ENCODE results near the gene ASB2.

Gene ASB2

DNA sequence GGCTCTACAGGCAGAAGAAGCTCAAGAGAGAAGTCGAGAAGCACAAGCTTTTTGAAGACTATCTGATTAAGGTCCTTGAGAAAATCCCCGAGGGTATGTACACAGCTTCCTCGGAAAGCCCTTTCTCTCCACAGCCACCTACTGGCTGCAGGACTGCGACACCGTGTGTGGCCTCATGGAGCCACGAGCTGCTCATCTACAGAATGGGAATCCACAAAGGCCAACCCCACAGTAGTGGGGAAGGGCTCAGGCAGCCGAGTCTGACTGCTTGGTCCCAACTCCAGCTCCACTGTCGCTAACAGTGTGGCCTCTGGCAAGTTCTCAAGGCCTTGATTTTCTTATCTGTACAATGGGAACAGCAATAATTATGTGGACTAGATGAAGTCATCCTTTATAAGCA lies 23.2 kb upstream of the ASB2 start:
- no peak for DNase-seq

- DNase-seq: no peak
These were observed 22.6 kb upstream of the ASB2 start for GRCh38 chr14:93998871-93999403.

DNA sequence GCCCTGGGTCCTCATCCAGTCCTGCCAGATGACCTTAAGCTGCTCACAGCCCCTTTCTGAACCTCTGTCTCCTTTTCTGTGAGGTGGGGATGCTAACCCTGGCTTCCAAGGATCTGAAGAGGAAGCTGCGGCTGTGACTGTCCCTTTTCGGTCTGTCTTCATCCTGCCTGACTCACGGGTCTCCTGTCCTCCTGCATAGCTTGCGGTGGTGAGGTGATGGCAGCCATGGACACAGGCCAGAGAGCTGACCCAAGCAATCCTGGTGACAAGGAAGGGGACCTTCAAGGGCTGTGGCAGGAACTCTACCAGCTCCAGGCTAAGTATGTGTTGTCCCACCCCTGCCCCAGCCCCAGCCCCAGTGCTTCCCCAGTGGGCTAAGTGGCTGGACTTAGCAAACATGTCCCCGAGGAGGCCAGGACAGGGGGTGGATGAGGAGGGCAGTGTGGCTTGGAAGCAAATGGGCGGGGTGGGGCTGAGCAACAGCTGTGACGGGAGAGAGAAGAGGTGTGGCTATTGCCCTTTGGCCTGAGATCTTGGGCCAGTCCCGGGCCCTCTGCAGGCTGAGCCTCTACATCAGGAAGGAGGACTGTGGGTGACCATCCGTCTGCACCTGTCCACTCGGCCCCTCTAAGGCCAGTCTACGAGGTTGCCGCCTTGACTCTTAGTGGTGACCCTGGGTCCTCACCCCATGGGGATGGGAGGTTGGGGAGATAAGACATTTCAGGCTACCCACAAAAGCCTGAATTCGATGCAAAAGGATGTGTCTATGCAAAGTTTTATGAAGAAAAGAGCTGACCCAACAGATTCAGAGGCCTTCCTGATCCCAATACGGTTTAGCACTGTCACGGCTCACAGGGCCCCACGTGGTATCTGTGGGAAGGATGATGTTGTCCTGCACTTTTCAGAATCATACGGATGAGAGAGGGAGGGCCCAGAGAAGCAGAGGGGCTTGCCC lies 21.8 kb upstream of the ASB2 start:
- DNase-seq: no peak

- no peak for DNase-seq
These were observed 20.7 kb upstream of the ASB2 start, which contains the start of gene CCDC197 for GRCh38 chr14:93997082-93997481. CCDC197 (plus strand) TSS chr14:93997301; CDS start chr14:93998132, 831 bp downstream.

GRCh38 chr14:93996130-93996695 lies 19.8 kb upstream of the ASB2 start:
- DNase-seq: no peak

GRCh38 chr14:93994919-93995682 lies 18.7 kb upstream of the ASB2 start:
- DNase-seq: peak; percentile 54 to 56

- DNase-seq: no peak
These were observed 17.0 kb upstream of the ASB2 start for GRCh38 chr14:93993382-93993781.

- DNase-seq: no peak
These were observed 15.3 kb upstream of the ASB2 start for GRCh38 chr14:93991649-93992048.

DNA sequence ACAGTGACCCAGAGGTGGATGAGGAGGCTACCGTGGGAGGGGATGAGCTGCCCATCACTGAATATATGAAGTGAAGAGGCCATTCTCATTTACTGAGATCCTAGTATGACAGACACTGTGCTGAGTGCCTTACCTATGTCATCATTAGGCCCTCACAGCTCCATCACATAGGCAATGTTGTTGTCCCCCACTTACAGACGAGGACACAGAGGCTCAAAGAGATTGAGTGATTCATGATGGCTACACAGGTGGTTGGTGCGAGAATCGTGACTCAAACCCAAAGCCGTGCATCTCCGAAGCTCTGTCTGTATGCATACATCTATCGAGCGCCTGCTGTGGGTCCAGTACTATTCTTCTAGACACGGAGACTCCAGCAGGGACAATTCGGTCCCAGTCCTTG lies 14.8 kb upstream of the ASB2 start:
- no peak for DNase-seq

DNA sequence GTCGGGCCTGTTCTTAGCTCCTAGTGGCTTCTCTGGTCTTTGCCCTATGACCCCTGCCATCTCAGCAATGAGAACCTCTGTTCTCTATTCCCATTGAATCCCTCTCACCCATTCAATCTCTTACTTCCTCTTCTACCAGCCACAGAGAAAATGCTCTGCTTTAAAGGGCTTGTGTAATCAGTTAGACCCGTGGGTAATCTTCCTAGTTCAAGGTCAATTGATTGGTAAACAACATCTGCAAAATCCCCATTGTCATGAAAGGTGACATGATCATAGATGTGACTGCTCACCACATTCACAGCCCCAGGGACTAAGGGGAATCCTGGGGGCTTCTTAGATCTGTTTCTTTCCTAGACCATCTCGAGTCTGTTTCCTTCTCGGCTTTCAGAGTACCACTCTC lies 13.6 kb upstream of the ASB2 start:
- no peak for DNase-seq

DNA sequence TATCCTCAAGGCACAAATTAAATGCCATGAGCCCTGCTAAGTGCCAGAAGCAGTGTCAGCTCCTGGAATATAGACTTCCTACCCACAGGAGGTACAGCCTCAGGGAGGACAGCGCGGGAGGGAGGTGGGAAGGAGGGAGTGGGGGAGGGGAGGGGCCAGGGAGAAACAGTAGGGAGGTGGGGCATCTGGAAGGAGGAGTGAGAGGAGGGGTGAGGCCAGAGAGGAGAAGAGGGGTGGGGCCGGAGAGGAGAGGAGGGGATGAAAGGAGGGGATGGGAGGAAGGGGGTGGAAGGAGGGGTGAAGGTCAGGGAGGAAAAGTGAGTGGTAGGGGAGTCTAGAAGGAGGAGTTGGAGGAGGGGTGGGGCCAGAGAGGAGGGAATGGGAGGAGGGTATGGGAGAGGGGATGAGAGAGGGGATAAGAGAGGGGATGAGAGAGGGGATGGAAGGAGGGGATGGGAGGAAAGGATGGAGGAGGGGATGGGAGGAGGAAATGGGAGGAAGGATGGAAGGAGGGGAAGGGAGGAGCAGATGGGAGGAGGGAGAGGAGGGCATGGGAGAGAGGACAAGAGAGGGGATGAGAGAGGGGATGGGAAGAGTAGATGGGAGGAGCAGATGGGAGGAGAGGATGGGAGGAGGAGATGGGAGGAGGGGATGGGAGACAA lies 11.6 kb upstream of the ASB2 start:
- no peak for DNase-seq

DNA sequence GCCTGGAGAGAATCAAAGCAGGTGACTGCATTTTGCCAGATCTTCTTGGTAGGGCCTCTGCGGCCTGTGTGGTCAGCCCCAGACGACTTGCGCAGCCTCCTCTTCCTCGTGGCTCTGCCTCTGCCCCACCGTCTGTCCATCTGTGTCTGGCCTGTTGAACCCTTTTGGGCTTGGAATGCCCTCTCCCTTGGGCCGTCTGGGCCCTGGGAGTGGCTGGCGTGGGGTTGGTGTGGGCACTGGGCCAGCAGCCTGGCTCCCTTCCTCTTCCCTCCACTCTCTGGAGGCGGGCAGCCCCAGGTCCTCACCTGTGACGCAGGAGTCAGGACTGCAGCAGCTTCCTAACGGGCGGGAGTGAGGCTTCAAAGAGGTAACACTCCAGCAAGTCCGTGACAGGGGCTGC lies 11.0 kb upstream of the ASB2 start:
- no peak for DNase-seq

DNA sequence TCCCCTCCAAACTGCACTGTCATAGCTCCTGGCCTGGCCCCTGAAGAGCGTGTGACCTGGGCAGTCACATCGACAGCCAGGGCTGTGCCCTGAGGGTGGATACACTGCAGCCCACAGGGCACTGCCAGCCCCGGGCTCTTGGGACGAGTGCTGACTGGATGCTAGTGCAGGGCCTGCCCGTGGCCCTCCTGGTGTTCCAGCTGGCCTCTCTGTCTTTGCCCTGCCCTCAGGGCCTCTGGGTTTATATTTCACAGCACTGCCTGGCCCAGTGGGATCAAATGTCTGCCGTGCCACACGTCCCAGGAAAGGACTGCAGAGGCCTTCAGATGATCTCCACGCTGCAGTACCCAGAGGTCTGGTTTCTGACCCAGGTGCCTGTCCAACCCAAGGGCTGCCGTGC lies 10.6 kb upstream of the ASB2 start:
- no peak for DNase-seq

- DNase-seq: peak in 1 of 2 experiments; percentile 31
These were observed 8.6 kb upstream of the ASB2 start for GRCh38 chr14:93984987-93985410.

DNA sequence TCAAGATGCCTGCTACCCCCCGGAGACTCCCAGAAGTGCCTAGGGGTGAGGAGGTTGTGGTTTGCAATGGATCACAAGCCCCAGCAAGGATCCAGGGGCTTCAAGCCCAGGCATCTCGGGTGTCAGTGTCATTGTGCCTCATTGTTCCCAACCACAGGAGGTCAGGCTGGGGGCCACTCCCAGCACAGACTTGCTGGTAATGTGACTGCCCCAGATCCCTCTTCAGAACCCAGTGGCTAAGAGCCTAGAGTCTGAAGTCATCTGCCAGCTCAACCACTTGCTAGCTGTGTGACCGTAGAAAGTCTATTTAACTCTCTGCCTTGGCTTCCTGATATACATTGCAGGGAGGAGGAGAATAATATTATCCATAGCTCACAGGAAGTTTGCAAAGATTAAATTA lies 7.7 kb upstream of the ASB2 start:
- no peak for DNase-seq

GRCh38 chr14:93982230-93983007 lies 6.0 kb upstream of the ASB2 start:
- no peak for DNase-seq

DNA sequence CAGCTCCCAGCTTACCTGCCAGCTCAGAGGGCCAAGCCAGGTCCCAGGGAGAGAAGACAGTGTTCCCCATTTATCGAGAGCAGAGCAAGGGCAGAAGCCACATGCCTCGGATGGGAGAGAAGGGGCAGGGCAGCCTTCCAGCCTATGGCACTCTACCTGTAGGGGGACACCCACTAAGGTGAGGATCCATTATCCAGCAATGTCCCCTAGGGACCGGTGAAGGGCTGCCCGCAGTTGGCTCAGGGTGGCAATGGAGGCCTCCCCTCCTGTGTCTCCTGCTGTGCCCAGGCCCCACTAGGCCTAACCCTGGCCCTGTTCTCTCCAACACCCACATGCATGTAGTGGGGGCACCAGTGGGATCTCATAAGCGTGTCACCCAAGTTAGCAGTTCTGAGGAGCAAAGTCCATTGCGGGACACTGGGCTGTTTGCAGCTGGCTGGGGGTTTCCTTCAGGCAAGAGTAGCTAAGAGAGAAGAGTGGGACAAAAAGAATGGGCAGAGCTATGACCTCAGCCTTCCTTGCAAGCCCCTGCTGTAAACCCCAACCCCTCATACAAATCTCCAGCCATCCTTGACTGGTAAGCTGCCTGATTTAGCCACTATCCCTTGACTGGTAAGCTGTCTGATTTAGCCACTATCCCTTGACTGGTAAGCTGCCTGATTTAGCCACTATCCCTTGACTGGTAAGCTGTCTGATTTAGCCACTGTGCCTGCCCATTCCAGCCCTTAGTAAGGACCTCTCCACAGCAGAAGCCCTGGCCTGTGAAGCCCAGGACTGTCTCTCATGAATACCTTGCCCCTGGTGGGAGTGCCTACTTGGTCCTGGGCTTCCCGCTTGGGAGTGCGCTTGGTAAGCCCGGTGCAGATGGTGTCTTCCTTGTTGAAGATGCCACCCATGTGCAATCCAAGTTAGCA lies 5.2 kb upstream of the ASB2 start:
- DNase-seq: no peak

DNA sequence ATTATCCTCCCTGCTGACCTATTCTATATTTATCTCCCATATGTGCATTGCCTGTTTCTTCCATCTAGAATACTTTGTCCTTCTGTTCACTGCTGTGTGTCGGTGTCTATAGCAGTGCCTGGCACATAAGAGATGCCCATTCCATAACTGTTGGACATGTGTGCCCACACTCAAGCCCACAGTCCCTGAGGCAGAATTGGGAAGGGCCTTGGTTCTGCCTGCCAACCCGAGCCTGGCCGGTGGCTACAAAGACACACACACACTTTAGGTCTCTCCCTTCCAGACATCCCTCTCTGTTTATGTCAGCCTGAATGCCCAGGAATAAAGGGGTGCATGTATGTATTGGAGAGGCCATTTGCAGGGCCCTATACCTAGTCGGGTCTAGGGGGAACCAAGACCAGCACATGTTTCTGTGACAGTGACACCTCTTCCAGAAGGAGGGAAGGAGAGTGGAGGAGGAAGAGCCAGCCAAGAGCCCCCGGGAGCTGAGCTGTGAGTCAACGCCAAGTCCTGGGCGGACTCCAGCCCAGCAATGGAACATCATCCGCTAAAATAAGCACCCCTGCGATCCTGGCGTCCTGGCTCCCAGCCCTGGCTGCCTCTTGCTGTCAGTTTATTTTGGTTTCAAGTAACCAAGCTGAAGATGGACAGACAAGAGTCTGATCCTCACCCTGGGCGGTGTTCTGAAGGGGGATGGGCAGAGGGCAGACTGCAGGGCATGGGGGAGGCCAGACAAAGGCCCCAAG lies 4.3 kb upstream of the ASB2 start:
- DNase-seq: no peak

DNA sequence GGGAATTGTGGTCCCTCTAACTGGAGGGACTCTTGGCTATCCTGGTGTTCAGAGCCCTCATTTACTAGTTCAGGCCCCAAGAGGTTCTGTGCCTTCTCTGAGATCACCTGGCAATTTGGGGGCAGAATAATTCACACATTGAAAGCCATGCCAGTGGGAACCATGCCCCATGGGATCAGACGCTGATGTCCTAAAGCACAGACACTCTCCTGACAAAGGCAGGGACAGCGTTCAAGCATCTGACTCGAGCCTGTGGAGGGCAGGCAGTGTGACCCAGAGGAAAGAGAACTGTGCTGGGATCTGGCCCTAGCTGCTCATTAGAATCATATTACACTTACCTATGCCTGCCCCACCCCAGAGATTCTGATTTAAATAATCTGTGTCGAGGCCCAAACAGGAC lies 2.4 kb upstream of the ASB2 start:
- no peak for DNase-seq

Data from SHP77 (cell line).